Cerebellar cortex (tissue), 1 donor: ENCODE data around the gene BDKRB2.
A peak's percentile ranks its signal among the peaks of the same experiment; 100 is the strongest.

Experiments used
- DNase-seq: peaks from one replicate; pipeline ENCODE4 v3.0.0-alpha.2; 2015; ENCODE audit warnings: low spot score

Gene BDKRB2

DNA sequence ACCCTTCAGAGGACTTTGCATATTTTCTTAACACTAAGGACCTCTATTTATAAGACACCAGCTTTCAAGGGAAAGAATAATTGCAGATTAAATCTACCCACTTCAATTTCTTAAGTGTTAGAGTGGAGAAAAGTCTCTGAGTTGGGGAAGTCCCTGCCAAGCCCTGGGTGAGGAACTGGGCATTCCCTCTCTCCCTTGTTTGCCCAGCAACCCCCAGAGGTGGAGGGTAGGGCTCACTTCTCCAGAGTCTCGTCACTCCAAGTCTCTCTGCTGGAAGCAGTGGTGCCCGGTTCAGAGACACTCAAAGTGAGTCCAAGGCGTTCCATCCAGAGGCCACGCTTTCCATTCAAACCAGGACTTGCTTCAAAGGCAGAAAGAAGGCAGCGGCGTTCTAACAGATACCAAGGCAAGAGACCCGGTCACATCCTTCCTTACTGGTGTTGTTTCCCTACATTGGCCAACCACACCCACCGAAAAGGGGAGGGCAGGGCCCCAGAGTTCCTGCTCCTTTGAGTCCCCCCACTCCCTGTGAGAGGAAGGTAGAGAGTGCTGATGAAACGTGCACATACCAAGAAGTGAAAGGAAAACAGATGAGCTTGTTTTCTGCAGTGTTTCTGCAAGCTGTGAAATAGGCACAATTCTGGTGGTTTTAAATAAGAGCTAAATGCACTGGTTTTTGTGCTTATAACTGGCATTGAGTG is 6.1 kb upstream of the BDKRB2 start:
- DNase-seq: no peak

DNA sequence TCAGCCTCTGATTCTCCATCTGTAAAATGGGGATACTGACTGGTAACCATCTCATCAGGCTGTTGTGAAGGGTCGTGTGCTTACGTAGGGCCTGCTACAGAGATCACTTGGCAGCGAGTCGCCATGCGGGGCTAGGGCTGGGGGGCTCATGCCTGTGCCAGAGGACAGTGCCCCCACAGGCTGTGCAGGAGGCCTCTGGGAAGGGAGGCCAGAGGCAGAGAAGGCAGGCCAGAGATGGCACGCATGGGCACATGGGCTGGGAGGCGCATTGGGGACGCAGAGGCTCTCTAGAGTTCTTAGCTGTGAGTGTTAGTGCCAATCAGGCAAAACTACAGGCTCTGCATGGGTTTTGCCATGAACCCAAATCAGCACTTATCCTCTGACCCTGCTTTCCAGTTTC is 3.5 kb upstream of the BDKRB2 start:
- no peak for DNase-seq

DNA sequence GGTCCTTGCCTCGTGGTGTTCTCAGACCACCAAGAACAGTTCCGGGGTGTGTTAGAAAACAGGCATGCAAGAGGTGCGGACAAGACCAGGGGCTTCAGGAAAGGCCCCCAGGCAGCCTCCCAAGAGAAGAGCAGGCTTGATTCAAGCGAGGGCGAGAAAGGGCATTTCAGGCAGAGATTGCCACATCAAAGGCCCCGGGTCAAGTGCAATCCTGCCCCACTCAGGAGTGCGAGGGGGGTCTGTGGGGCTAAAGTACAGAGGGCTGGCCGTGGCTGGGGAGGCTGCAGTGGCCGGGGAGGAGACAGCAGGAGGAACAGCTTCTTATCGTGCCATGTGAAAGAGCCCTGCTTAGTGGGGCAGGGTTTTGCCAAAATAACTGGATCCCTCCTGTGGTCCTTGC is 2.7 kb upstream of the BDKRB2 start:
- DNase-seq: no peak

DNA sequence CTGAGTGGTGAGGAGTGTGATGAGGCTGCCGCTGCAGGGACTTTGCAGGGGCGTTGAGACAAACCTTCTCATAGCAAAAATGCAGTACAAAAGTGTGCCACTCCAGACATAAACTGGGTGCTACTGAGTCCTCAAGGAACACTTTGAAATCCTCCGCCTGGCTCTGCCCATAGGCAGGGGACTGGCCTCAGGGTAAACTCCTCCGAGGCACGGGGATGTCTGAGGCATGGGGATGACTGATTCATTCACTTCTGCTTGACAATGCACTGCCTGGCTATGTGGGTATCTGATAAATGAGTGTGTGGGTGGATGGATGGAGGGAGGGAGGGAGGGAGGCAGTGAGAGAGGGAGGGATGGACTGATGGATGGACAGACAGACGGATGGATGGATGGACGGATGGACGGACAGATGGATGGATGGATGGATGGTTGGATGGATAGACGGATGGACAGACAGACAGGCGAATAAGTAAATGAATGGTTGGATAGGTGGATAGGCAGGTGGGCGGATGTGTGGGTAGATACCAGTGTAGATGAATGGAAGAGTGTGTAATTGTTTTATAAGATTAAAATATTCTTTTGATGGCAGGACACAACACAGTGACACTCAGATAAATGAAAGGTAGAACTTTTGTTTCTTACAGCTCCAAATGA is 2.1 kb upstream of the BDKRB2 start:
- DNase-seq: no peak

DNA sequence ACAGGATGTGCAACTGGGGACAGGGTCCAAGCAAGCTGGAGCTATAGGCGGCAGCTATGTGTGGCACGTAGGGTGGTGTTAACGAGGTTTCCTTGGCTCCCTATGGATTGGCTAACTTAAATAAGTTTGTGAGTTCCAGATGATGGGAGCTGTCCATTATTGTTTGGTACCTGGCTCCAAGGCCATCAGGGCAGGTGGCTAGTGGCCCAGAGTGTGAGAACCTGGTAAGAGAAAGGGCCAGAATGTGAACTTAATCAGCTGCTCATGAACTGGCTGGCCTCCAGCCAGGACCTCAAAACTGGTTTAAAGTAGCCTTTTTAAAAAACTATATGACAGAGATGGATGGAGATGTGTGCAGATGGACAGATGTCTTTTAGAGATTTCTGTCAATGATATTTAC is 1.5 kb upstream of the BDKRB2 start:
- DNase-seq: no peak

DNA sequence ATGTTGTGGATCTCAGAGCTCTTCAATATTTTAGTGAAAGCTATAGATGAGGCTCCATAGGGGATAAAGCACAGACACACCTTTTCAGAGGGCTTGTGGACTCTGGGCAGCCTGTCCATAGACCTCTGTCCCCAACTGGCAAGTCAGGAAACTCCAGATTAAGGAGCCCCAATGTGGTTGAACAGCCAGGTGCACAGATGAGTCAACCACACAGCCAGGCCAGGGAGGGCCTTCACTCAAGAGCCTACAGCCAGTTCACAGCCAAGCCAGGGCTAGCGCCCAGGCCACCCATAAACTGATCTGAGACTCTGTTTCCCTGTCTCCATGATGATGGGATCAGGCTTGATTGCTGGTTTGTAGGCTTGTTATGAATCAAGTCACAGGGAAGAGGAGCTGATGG is 1.0 kb upstream of the BDKRB2 start:
- no peak for DNase-seq

DNA sequence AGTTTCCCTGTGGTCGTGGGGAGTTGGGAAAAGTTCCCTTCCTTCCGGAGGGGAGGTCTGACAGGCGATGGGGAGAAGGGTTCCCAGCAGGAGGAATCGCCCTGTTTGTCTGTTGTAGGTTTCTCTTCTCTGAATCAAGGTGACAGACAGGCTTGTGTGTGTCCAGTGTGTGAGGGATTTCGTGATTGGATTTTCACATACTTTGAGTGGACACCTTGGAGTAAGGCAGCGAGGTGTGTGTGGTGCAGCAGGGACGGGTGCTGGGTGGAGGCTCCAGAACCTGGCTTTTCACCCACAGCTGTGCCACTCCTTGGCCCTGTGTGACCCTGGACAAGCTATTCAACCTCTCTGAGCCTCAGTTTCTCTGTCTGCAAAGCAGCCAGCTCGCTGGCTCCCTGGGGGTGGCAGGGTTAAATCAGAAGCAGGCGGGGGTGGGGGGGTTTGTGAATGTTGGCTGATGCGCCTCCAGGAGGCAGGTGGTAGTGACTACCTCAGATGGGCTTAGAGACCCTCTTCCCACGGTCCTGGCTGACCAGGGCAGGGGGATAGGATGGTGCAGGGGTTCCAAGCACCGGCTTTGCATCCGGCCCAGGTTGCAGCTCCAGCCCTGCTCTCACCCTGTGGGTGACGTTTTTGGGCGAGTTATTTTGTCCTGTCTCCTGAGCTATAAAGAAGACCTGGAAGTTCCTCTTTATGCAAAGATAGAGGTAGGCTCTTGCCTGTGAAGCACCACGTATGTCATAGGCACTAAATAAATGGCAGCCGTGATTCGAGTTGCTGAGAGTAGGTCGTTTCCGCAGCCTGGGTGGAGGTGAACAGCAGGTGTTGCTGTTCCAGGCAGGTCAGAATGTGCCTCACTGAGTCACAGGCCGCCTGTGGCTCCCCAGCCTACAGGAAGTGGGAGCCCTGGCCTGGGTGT is 679 bp downstream of the BDKRB2 start:
- DNase-seq: no peak

DNA sequence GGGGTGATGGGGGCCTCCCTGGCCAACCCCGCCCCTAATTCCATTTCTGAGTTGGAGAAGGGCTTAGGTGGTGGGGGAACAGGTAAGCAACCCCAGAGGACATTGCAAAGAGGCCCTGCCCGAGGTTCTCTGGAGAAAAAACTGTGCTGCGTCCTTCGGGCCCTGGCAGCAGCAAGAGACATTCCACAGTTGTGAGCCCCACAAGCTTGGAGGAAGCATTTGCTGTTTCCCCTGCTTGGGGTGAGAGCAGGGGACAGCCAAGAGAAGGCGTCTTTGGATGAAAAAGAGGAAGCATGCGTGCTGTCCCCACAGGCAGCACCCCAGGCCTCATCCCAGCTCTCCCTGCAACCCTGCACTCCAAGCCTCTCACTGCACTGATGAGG is 1.3 kb downstream of the BDKRB2 start:
- DNase-seq: no peak

DNA sequence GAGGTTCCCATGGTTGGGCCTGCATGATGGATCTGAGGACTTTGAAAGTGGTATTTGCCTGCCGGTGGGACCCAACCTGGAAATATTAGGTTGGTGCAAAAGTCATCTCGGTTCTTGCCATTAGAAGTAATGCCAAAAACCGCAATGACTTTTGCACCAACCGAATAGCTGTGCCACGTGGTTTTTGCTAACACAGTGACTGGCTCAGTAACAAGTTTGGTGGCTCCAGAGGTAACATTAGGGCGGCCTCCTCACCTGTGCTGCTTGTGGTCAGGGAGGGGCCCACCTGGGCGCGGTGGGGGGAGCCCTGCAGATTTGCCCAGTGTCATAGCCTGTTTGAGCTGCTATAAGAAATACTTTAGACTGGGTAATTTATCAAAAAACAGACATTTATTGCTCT is 1.8 kb downstream of the BDKRB2 start:
- no peak for DNase-seq

DNA sequence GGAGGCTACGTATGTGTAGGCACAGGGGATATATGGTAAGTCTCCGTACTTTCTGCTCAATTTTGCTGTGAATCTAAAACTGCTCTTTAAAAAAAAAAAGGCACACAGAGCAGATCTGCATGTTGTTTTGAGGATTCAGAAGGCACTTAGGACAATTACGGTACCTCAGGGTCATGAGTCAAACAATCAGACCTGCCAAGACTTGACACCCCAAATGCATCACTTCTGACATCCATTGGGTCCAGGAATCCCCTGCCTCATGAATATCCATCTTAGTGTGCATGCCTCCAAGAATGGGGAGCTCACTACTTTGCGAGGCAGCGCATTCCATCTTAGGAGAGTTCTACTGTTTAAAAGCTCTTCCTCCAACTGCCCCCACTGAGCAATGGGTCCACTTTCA is 3.0 kb downstream of the BDKRB2 start:
- DNase-seq: no peak

DNA sequence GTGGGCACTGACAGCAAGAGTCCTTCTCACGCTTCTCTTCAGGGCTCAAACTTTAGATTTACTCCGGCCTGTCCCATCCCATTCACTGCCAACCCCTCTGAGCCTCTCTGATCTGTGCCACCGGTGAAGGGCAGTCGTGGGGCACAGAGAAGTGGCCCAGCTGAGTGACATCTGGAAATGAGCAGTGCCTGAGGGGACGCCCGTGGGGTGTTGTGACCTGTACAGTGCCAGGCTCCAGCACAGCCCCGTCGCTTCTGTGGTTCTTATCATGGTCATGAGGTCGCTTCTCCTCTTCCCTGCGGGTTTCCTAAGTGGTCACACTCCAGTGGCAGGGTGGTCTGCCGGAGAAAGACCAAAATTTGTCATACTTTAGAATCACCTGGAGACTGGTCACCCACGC is 4.1 kb downstream of the BDKRB2 start:
- no peak for DNase-seq

DNA sequence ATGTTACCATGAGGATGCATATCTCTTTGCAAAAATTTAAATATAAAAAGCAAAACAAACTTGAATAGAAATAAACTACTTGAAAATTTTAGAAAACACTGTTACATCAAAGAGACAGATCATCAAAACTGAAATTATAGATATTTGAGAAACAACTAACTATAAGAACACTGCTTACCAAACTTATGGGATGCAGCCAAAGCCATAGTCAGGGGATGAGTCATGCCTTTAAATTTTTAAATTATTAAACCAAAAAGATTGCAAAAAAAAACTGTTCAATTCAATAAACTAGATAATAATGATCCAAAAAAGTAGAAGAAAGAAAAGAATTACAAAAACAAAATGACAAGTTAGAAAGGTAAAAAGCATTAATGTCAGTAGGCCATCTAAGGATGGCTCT is 7.5 kb downstream of the BDKRB2 start:
- DNase-seq: no peak

DNA sequence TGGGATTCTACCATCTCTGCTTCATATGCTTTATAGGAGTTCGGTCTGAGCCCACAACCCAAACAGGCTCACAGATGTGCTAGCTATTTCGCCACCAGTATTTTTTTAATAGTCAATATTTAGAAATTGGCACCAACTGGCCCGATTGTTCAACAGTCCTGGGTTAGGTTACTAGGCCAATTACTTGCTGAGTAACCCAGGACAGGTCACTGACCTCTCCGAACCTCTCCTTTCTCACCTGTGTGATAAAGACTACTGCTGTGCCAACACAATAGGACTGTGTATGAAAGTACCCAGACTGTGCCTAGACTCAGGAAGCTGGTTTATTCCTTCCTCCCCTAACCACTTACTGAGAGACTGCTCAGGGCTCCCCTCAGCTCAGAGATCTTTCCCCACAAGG is 8.3 kb downstream of the BDKRB2 start:
- DNase-seq: no peak

DNA sequence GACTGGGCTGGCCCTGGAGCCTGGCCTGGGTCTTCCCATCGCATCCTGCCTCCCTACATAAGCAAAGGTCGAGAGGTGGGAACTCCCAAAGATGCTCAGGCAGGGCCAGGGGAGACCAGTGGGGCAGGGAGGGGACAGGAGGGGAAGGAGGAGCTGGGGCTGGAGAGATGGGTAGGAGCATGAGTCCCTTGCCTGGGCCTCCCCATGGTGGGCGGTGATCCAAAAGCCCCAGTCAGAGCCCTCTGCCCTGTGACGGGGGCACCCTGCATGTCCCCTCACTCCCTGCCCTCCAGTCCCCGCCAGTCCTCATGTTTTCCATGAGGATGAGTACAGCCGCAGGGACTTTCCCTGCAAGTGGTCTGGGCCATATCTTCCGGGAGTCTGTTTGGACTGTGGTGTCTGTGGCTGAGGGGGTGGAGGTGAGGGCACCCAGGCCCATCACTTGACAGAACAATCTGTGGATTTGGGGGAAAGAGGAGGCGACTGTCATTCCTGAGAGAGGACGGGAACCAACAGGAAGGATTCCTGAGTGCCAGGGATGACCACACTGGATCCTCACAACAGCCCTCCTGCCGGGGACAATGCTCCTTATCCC is 9.3 kb downstream of the BDKRB2 start:
- DNase-seq: no peak

DNA sequence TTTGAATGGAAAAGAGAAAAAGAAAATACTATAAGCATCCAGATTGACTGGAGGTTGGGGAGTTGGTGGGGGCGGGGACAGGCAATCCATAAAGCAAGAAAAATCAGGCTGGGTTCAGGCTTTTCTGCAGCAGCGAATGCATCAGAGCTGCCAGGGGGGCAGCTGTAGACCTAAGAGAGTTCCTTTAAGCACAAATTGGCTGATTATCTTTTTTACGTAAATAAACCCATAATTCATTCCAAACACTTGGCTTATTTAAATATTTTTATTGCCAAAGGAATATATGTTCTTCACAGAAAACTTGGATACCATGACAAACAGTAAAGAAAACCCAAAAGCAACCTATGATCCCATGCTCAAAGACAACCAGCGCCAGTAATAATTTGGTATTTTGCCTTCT is 10.2 kb downstream of the BDKRB2 start:
- DNase-seq: no peak

DNA sequence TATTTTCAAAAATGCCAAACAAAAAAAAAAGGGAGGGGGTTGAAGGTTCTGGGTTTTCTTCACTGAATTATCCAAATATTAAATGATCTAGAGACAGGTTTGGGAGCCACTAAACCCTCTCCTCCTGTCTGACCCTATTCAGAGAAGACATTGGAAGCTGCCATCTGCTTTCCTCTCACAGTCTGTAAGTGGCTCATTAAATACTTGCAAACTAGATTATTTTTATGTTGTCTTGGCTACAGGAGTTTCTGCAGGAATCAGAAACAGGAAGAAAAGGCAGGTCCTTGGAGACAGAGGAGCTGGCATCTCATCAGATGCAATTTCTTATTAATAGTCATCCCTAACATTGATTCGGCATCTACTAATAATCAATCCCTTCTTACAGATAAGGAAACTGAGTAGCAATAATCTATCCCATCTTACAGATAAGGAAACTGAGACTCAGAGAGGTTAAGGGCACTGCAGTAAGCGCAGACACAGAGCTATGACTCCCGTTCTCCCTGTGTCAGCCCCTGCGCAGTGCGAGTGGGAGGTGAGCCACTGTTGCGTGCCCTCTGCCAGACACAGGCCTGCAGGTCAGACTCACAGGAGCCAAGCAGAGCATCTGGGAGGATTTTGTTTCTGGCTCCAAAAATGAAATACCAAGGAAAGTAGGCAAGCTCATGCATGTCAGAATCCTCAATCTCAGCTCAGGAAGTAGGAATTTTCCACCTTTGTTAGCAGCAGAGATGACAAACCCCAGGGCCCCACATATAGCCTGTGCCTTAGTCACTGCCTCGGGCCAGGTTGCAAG is 11.0 kb downstream of the BDKRB2 start:
- DNase-seq: peak; percentile 76

DNA sequence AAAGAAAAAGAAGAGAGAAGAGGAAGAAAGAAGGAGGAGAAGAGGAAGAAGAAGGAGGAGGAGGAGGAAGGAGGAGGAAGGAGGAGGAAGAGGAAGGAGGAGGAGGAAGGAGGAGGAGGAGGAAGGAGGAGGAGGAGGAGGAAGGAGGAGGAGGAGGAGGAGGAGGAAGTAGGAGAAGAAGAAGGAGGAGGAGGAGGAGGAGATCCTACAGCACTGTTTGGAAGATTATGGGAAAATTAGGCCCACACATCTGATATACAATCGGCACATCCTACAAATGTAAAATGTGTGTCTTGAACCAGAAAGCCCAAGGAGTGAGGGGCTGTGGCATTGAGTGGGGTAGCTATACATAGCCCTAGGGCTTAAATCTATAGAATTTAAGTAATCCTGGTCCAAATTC is 12.0 kb downstream of the BDKRB2 start:
- DNase-seq: no peak

DNA sequence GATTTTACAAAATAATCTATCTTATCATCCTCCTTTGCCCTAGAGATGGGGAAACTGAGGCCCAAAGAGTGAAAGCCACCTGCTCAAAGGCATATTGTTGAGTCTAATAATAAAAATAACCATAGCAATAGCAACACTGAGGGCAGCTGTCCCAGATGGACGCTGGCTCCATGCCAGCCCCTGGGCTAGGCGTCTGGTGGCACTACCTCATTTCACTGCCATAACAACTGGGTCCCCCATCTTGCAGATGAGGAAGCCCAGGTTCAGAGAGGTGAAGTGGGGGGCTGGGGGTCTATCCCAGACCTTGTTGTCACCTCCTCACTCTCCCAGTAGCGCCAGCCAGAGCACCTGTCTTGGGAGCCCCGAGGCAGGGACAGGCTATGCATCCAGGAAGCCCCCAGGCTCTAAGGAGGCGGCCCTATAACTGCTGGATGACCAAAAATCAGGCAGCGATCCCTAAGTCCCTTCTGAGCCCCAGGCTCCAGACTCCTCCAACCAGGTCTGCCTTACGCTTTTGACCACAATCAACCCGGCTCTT is 12.8 kb downstream of the BDKRB2 start:
- no peak for DNase-seq

DNA sequence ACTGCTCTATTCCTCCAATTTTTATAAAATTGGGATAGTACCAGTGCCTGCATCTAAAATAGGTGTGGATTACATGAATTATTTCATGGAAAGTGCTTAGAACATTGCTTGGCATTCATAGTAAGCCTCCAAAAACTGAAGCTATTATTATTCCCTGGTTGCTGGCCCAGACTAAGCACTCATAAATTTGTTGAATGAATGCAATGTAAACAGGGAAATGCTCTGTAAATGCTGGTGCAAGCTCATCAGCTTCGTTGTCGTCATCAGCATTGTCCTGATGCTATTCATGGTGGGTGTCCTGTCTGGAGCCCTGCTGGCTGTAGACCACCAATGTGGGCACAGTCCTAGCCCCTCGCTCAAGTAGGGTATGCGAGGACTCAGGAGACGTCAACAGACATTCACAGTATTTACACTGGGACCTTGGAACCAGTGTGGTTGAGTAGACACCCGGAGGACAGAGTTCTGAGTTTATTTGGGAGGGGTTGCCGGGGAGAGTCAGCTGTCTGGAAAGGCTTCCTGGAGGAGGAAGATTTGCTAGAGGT is 16.5 kb downstream of the BDKRB2 start:
- DNase-seq: no peak

DNA sequence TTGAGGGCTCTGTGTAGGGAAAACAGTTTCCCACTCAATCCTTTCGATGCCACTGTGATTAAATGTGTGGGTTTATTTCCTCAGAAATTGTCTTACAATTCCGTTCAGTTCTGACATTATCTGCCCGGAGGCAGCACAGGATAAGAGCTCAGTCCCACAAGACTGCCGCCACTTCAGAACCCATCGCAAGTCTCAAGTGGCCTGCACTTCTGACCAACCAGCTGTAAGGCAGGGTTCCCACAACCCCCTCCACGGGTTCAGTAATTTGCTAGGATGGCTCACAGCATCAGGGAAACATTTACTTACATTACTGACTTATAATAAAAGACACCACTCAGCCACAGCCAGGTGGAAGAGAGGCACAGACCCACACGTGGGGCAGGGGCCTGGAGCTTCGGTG is 17.2 kb downstream of the BDKRB2 start:
- no peak for DNase-seq

DNA sequence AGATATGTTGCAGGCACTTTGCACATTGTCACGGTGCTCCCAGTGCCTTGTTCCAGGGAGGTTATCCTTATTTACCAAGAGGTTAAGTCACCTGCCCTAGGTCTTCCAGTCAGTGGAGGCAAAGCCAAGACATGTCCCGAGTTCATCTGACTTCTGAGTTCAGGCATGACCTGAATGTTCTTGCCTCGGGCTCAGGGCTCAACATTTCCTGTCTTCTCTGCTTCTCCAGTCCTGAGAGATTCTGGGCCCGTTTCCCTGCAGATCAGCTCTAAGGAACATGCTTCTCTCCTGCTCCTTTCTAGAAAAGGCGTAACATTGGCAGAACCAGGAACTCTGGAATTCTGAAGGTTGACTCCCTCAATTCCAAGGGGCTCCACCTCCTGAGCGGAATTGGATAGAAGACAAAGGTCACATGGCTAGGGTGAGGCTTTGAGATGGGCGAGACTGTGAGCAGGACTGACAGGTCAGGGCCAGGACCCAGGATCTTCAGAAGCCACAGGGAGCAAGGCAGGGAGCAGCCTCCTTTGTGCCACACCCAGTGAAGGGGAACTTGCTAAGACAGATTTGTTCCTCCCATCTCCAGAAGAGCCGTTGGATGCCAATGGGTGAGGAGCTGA is 19.9 kb downstream of the BDKRB2 start:
- no peak for DNase-seq
